Measurements from ENCODE around the gene BICC1. TPM values are rescaled to one million over a fixed set of nuclear protein-coding genes. Genes with fewer than 3 reads are reported as not detected.
"Not testable (repeated sequence)": the region's sequence is repeated elsewhere in the genome, so short reads cannot be mapped to it uniquely, and the experiment has no call there.

BICC1 gene
- total RNA-seq, 1 donor from 2014 or later, result 30.3 TPM

- no peak for DNase-seq
Observed at GRCh38 chr10:58827381-58827780, 314.7 kb downstream of the BICC1 start.

GRCh38 chr10:58829839-58830238 lies 317.2 kb downstream of the BICC1 start:
- DNase-seq, result no peak

GRCh38 chr10:58830697-58831096 lies 318.0 kb downstream of the BICC1 start:
- no peak for DNase-seq

- DNase-seq, result peak; percentile 56
Observed at GRCh38 chr10:58833771-58834561, 321.3 kb downstream of the BICC1 start.

- DNase-seq, result no peak
Observed at GRCh38 chr10:58836176-58836700, 323.6 kb downstream of the BICC1 start.

DNA sequence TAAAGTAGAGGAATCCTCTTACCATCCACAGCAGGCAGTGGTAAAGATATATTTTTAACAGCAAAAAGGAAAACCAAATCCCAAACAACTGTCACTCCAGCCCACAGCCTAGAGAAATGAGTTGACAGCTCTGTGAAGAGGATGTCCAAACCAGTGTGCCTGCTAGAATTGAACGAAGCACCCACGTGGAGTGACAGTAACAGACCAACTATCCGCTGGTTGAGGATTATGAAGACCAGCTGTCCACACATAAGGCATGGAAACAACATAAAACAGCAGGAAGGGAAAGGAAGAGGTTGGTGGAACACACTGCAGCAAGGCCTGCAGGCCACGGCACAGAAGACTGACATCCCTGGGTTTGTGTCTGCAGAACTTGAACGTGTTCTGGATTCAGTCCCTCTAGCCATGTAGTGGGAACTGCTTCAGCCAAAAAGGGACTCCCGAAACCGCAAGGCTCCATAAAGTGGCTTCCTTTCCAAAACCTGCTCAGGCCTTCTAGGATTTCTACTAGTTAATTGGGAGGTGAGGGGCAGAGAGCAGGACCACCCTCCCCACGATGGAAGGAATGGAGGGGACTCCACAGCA lies 324.4 kb downstream of the BICC1 start:
- no peak for DNase-seq

DNA sequence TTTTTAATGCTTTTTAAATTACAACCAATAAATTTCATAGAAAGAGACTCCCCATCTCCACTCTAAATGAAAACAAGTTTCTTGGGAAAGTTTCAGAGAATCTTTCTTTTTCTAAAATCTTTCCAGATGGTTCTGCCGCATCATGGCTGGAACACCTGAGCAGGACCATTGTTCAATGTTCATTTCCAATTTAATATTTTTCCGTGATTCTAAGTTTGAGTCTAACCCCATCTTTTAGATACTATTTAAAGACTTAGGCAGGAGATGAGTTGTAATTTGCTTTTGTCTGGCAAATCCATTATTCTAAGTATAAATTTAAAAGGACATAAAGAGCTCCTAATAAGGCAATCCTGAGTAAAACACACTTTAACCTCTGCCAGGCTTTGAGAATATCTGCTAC lies 325.2 kb downstream of the BICC1 start:
- DNase-seq, result no peak

GRCh38 chr10:58838561-58839208 lies 326.0 kb downstream of the BICC1 start:
- DNase-seq, result no peak

DNA sequence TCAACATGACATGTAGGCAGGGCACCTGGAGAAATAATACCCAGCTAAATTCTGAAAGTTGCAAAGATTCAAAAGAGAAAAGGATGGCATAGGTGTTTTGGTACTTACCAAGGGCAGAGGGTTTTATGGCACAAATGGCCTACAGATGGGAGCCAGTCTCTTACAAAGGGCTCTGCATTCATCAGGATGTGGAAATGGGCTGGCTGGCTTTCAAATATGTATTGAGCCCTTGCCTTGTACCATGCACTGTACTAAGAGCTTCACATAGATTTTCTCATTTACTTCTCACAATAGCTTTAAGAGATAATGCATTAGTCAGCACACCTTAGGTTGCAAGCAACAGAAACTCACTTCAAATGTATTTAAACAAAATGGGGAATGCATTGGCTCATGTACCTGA lies 327.1 kb downstream of the BICC1 start:
- DNase-seq, result no peak

DNA sequence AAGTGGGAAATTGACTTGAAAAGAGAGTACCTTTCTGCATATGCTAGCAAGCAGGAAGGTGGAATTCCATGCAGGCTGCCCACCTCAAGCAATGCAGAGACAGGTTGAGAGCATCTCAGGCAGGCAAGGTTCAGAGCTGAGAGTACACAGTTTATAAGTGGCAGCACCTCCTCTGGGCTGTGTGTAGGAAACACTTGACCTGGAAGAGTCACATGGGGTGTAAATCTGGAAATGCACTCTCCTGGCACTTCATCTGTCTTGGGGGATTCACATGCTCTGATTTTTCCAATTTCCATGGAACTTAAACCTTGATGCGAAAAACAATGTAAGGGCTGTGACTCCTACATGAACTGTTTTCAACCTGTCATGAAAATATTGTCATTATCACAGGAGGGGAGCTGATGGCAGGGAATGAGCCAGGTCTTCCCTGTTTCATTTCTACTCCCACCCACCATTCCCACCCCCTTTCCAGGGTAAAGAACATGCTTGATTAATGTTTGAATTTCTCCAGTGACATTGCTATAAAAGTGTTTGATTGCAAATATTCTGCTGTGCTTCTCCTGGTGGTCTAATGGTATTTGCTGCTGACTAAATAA lies 328.3 kb downstream of the BICC1 start:
- no peak for DNase-seq

- DNase-seq, result no peak
Observed at GRCh38 chr10:58842860-58843376, 330.2 kb downstream of the BICC1 start.

DNA sequence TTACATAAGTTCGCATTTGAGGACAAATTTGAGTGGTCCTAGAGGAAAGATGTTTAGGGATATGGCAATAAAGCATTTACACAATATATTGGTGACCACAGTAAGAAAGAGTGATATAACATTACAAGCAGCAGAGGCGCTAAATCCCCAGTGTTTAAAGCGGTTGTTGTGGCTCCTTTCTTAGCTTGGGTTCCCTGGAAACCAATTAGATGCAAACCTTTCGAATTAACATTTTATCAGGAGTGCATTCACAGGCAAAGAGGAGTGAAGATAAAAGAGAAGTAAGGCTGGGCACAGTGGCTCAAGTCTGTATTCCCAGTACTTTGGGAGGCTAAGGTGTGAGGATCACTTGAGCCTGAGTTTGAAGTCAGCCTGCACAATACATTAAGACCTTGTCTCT lies 331.1 kb downstream of the BICC1 start:
- DNase-seq, result no peak

- no peak for DNase-seq
Observed at GRCh38 chr10:58844680-58845079, 332.0 kb downstream of the BICC1 start.

GRCh38 chr10:58846856-58847255 lies 334.2 kb downstream of the BICC1 start:
- no peak for DNase-seq

- no peak for DNase-seq
Observed at GRCh38 chr10:58851606-58852005, 338.9 kb downstream of the BICC1 start.

DNA sequence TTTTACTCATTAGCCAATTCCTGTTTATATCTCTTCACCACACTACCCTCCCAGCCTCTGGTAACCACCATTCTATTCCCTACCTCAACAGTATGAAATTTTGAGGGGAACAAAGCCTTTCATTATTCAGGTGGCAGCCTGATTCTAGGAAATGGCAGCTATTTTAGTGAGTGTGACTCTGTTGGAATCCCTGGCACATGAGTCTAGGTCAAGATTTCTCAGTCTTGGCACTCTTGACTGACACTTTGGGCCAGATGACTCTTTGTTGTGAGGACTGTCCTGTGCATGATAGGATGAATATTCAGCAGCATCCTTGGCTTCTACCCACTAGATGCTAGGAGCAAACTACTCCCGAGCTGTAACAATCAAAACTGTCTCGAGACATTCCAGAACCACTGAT lies 341.0 kb downstream of the BICC1 start:
- DNase-seq, result no peak

- no peak for DNase-seq
Observed at GRCh38 chr10:58854811-58855210, 342.1 kb downstream of the BICC1 start.

DNA sequence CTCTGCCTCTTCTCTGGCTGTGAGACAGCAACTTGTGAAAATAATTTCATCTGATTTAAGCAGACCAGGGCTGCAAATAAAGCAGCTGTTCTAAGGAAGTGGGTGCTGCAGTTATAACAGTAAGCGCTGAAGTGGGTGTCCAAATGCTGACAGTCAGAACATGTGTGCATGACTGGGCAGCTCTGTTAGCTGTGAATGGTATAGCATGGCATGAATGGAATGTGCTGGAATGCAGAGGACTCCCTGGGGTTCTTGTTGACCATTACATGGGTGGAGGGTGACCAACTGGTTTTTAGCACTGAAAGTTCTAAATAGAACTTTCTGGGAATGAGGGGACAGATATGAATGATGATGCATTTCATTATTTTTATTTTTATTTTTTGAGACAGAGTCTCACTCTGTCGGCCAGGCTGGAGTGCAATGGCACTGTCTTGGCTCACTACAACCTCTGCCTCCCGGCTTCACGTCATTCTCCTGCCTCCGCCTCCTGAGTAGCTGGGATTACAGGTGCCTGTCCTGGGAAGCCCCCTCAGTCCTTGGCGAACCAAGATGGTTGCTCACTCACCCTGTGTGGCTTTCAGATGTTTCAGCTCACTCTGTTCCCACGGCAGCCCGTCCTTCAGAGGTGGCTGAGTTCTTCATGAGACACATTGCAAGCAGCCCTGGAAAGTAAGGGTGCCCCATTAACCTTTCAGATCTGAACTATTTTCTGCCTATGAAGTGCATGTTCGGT lies 344.0 kb downstream of the BICC1 start:
- peak; percentile 18 for DNase-seq

DNA sequence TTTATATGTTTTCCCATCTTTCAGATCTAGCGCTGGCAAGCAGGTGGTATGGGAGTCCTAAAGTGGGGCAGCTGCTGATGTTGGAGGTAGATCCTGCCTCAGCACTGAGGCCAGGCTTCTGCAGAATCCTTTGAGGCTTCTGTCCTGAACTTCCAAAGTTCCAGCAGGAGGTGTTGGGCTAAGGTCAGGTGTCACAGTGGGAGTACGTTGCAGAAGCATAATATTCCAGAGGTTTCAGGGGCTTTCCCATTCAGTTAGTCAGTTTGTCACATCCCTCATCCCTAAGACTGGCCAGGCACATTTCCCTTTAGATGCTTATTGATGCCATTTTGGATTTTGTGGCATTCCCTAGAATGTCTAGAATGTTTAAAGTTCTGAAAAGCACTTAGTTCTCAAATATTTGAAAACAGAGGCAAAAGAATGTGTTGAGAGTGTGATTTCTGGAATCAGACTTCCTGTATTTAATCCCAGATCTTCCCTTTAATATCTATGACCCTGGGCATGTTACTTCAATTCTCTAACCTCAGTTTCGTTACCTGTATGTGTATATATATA lies 344.7 kb downstream of the BICC1 start:
- no peak for DNase-seq

DNA sequence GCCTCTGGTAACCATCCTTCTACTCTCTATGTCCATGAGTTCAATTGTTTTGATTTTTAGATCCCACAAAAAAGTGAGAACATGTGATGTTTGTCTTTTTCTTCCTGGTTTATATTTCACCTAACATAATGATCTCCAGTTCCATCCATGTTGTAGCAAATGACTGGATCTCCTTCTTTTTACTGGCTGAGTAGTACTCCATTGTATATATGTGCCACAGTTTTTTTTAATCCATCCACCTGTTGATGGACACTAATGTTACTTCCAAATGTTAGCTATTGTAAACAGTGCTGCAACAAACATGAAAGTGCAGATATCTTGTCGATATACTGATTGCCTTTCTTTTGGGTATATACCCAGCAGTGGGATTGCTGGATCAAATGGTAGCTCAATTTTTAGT lies 345.5 kb downstream of the BICC1 start:
- DNase-seq, result not testable (repeated sequence)

GRCh38 chr10:58859526-58859925 lies 346.9 kb downstream of the BICC1 start:
- DNase-seq, result no peak

GRCh38 chr10:58867683-58868082 lies 355.0 kb downstream of the BICC1 start:
- no peak for DNase-seq
